Neuron (in vitro differentiated cells): ENCODE measurements around the gene ZNF354C.

ENCODE experiments used
- H2AFZ ChIP-seq: one replicate; pipeline ENCODE4 v1.6.1; 2013; ENCODE audit warnings: low read depth, mild to moderate bottlenecking, inconsistent platforms, low read length, moderate library complexity
- H3K27me3 ChIP-seq: one replicate; pipeline ENCODE4 v1.6.1; 2013; ENCODE audit warnings: low read length; ENCODE audit not compliant: insufficient read depth
- H3K36me3 ChIP-seq: one replicate; pipeline ENCODE4 v1.6.1; 2013; ENCODE audit warnings: low read length; ENCODE audit not compliant: insufficient read depth
- H3K4me1 ChIP-seq: one replicate; pipeline ENCODE4 v1.6.1; 2013; ENCODE audit warnings: low read length; ENCODE audit not compliant: insufficient read depth
- H3K4me3 ChIP-seq: 2 replicates; pipeline ENCODE4 v1.5.1; 2013; ENCODE audit warnings: mild to moderate bottlenecking, low read length, moderate library complexity
- H3K9me3 ChIP-seq: one replicate; pipeline ENCODE4 v1.6.1; 2013; ENCODE audit warnings: low read length

ZNF354C gene

GRCh38 chr5:179118756-179119414, 58.7 kb downstream of the ZNF354C start:
- Histone ChIP-seq H3K9me3 (peaks cover 13% of the 10 kb centered on the region), H3K27me3 (no peaks in the 10 kb centered on the region), H2AFZ (no peak overlapping the region), H3K36me3 (no peaks in the 10 kb centered on the region), H3K4me3 (no peak overlapping the region), H3K4me1 (no peaks in the 10 kb centered on the region)

GRCh38 chr5:179119415-179120170, 59.4 kb downstream of the ZNF354C start:
- Histone ChIP-seq H3K27me3 (no peaks in the 10 kb centered on the region), H2AFZ (no peak overlapping the region), H3K36me3 (no peaks in the 10 kb centered on the region), H3K4me3 (no peak overlapping the region), H3K4me1 (no peaks in the 10 kb centered on the region), H3K9me3 (peaks cover 15% of the 10 kb centered on the region)

DNA sequence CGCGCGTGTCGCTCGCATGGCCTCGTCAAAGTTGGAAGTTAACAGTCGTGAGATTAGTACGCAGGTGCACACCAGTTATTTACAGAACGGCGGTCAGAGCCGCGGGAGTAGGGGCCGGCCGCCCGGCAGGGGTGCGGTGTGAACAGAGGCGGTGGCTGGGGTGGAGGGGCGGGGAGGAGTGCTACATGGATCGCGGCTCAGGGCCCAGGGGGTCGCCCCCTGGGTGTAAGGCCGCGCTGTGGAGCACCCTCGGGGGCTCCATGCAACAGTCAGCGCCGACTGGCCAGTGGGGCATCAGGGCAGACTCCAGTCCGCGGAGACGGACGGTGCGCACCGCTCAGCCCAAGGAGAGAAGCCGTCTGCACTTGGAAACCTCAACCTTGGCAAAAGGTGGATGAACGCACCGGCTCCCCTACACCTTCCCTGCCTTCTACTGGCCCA, 60.3 kb downstream of the ZNF354C start:
- H3K4me1 ChIP-seq = no peaks in the 10 kb centered on the region
- H3K9me3 ChIP-seq = peaks cover 18% of the 10 kb centered on the region

DNA sequence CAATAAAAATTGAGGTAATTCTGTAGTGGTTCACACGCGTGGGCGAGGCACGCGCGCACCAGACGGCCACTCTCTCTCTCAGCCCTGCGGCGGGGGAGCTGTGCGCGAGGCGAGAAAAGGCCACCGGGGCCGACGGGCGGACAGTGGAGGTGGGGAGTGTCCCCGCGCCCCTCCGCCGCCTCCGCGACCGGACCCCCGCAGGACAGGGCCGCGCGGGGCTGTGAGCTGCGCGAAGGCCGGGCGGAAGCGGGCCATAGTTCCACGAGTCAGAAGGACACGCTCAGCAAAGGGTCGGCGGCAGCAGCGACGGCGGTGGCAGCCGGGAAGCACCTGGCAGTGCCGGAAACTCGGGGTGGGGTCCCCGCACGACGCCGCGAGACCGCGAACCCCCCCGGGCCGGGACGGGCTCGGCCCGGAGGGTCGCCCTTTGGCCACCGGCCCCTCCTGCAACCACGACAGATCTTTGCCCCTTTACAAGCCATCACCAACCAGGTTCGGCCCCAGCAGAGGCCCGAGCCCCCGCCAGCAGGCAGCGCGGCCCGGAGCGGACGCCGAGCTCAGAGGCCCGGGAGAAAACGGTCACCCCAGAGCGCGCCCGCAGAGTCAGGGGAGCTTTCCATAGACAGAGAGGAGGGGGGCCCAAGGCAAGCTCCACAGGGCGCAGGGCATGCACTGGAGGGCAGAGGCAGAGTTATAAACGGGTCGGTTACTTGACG, 60.9 kb downstream of the ZNF354C start:
- no peak overlapping the region for H3K4me3 ChIP-seq
- H3K36me3 ChIP-seq = no peaks in the 10 kb centered on the region
- H2AFZ ChIP-seq = no peak overlapping the region
- H3K27me3 ChIP-seq = no peaks in the 10 kb centered on the region
- H3K9me3 ChIP-seq = peaks cover 18% of the 10 kb centered on the region
- H3K4me1 ChIP-seq = no peaks in the 10 kb centered on the region

More for the DNA sequence above, 60.3 kb downstream of the ZNF354C start:
- no peak overlapping the region for H3K4me3 ChIP-seq
- H3K27me3 ChIP-seq = no peaks in the 10 kb centered on the region
- H3K36me3 ChIP-seq = no peaks in the 10 kb centered on the region
- no peak overlapping the region for H2AFZ ChIP-seq

DNA sequence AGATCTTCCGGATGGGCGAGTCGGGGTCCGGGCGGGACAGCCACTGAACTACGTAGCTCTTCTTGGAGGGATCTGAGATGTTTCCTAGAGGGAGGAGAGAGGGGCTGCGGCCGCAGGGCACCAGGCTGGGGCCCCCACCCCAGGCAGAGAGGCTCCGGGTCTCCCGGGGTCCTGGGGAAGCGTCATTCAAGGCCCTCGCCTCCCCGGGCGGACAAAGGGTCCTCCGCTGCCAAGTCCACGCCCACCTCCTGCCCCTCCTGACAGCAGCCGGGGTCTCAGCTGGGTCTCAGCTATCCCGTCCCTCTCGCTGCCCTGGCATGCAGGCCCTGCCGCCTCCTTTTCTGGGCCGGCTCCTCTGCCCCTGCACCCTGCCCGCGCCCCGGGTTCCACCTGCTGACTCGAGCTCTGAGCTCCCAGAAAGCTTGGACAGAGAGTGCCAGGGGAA, 61.5 kb downstream of the ZNF354C start:
- Histone ChIP-seq H3K36me3 (no peaks in the 10 kb centered on the region), H3K4me1 (no peaks in the 10 kb centered on the region), H3K9me3 (peaks cover 18% of the 10 kb centered on the region), H3K4me3 (no peak overlapping the region), H2AFZ (no peak overlapping the region), H3K27me3 (no peaks in the 10 kb centered on the region)

DNA sequence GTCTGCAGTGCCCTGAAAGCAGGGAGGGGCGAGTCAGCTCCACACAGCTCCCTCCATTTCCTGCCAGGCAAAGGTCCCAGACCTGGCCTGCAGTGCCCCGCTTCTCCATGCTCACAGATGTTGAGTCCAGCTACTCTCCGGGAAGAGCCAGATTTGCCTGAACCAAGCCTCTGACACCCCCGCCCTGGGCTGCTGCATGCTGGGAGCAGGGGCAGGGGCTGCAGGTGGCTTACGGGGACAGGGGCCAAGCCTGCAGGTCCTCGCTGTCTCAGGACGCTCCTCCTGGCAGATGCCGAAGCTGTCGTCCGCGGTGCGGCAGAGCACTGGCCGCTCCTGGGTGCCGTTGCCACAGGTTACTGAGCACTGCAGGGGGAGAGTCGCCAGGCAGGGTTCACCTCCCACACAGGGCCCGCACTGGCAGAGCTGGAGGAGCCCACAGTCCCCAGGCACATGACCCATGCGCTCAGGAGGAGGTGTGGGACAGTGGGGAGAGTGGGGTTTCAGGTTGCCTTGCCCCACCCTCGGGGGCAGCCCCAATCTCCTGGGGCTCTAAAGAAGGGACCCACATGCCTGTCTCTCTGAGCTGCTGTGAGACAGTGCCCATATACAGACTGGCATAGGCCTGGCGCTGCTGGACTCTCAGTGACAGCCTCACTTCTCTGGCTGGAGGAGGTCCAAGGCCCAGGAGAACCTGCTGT, 62.4 kb downstream of the ZNF354C start:
- no peak overlapping the region for H2AFZ ChIP-seq
- H3K27me3 ChIP-seq = no peaks in the 10 kb centered on the region
- no peak overlapping the region for H3K4me3 ChIP-seq
- peaks cover 18% of the 10 kb centered on the region for H3K9me3 ChIP-seq
- no peaks in the 10 kb centered on the region for H3K4me1 ChIP-seq
- no peaks in the 10 kb centered on the region for H3K36me3 ChIP-seq

DNA sequence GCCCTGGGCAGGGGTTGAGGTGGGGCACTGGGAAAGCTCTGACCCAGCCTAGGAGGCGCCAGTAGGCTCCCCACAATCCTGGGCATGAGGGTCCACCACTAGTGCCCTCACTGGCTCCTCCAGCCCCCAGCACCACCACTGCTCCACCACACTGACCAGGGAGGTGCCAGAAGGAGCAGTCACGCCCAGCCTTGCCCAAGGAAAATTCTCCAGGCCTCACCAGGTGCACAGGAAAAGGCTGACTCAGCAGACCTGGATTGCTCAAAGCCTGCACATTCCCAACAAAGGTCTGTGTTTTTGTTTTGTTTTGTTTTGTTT, 62.9 kb downstream of the ZNF354C start:
- H3K4me3 ChIP-seq = no peak overlapping the region
- H3K4me1 ChIP-seq = no peaks in the 10 kb centered on the region
- H3K27me3 ChIP-seq = no peaks in the 10 kb centered on the region
- no peak overlapping the region for H2AFZ ChIP-seq
- H3K36me3 ChIP-seq = no peaks in the 10 kb centered on the region
- peaks cover 18% of the 10 kb centered on the region for H3K9me3 ChIP-seq

DNA sequence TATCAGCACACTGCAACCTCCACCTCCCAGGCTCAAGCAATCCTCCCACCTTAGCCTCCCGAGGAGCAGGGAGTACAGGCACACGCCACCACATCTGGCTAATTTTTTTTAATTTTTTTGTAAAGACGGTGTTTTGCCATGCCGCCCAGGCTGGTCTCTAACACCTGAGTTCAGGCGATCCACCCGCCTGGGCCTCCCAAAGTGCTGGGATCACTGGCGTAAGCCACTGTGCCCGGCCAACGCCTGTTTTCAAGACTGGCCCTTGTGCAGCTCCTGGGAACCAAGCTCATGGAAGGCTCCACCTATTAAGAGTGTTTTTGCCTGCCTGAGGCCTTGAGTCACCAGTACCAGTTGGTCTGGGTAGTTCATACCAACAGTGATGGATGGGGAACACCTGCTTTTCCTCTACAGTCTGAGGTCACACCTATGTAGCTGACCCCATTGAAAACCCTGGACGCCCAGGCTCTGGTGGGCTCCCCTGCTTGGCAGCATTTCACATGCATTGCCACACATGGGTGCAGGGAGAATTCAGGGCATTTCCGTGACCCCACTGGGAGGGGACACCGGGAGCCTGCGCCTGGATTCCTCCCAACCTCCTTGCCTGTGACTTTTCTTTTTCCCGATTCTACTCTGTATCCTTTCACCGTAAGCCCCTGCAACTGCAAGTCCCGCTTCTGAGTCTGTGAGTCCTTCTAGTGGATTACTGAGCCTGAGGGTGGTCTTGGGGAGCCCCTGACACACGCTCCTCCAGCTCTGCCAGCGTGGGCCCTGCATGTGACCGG, 63.5 kb downstream of the ZNF354C start:
- no peak overlapping the region for H3K4me3 ChIP-seq
- no peaks in the 10 kb centered on the region for H3K36me3 ChIP-seq
- peaks cover 18% of the 10 kb centered on the region for H3K9me3 ChIP-seq
- no peak overlapping the region for H2AFZ ChIP-seq
- no peaks in the 10 kb centered on the region for H3K27me3 ChIP-seq
- H3K4me1 ChIP-seq = no peaks in the 10 kb centered on the region

DNA sequence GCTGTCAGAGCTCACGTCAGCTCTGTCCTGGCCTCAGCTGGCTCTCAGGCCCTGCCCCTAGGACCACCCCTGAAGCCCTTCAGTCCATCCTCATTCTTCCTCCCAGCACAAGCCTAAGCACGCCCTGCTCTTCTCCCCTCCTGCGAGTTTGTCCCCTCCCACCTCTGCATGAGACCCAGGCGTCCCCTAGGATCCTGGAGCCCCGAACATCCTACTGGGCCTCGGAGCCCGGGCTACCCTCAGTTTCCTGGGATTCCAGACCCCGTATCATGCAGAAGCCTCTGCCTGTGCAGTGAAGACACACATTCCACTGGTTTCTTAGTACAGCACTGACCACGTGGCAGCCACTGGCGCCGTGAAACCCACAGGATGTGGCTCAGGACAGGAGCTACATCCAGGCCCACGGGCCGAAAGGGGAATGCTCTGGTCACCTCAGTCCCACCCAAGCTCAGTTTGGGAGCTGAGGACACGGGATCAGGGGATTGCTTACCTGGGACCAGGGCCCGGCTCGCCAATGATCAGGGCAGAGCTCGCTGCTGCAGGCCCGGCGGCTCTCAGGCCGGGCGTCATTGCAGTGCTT, 64.2 kb downstream of the ZNF354C start:
- H3K36me3 ChIP-seq = no peaks in the 10 kb centered on the region
- no peaks in the 10 kb centered on the region for H3K4me1 ChIP-seq
- H3K9me3 ChIP-seq = peaks cover 18% of the 10 kb centered on the region
- H3K27me3 ChIP-seq = no peaks in the 10 kb centered on the region
- H2AFZ ChIP-seq = no peak overlapping the region
- H3K4me3 ChIP-seq = no peak overlapping the region

DNA sequence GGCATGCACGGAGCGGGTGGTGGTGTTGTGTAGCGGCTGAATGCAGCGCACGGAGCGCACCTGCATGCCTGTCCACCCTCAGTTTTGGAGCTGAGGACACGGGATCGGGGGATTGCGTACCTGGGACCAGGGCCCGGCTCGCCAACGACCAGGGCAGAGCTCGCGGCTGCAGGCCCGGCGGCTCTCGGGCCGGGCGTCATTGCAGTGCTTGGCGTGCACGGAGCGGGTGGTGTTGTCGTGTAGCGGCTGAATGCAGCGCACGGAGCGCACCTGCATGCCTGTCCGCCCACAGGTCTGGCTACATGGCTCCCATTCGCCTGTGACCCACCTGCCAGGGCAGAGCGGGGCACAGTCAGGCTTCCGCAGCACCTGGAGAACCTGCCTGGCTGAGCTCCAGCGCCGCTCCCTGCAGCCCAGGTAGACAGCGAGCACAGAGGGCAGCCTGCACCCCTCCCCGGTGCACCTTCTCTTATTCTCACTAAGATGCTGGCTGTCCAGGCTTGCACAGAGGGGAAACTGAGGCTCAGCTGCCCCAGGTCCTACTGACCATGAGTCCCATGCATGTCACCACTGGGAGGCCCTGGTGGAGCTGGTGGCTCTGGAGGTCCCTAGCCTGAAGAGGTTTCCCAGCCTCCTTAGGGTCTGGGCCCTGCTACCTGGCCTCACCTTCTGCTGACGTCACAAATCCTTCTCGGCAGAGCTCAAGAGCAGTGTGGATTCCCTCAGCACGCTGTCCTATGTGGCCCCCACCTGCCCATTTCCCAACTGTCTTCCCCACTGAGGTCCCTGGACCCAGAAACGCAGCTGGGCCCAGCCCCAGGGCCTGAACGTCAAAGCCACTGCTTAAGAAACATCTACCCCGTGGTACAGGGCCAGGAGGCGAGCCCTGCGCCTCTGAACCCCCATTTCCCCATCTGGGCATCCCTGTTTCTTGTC, 64.9 kb downstream of the ZNF354C start:
- no peak overlapping the region for H3K4me3 ChIP-seq
- no peaks in the 10 kb centered on the region for H3K4me1 ChIP-seq
- no peaks in the 10 kb centered on the region for H3K27me3 ChIP-seq
- no peaks in the 10 kb centered on the region for H3K36me3 ChIP-seq
- no peak overlapping the region for H2AFZ ChIP-seq
- peaks cover 18% of the 10 kb centered on the region for H3K9me3 ChIP-seq

GRCh38 chr5:179125789-179126505, 65.8 kb downstream of the ZNF354C start:
- Histone ChIP-seq H3K4me1 (no peaks in the 10 kb centered on the region), H2AFZ (no peak overlapping the region), H3K9me3 (peaks cover 14% of the 10 kb centered on the region), H3K27me3 (no peaks in the 10 kb centered on the region), H3K4me3 (no peak overlapping the region), H3K36me3 (no peaks in the 10 kb centered on the region)
